ENCODE data around the gene BCAS3. TPM values are rescaled to one million over a fixed set of nuclear protein-coding genes. Genes with fewer than 3 reads are reported as not detected.

BCAS3 gene
- total and polyA plus RNA-seq, 12 donors, result 6.1 to 21.8 (median 17.2) TPM

DNA sequence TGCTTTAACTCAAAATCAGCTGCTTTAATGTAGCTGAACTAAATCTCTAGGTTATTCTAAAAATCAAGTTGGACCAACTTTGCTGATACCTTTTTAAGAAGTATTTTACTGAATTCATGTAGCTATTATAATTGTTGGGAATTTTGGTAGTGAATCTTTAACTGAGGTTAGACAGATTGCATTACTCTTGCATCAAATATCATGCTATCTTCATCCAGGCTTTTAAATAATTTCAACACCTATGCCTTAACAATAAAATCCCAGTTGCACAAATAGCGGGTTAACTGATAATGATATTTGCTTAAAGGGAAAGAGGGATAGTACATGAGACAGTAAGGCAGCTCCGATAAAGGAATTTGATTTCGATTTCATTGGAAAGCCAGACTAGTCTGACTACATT, 480.7 kb downstream of the BCAS3 start:
- DNase-seq (no peak), ATAC-seq (no peak)
- peak overlapping the region in 6 of 10 donors; percentile 3 to 53 (median 34) for H3K27ac ChIP-seq
- H3K9me3 ChIP-seq, result no peaks in the 10 kb centered on the region
- intact Hi-C loops (cut with DNase I), result no loop called here
- H3K4me1 ChIP-seq, result peaks cover 0 to 8% (median 0%) of the 10 kb centered on the region in 9 donors
- 73 to 83% methylated on average over 3 of the region's 3 CpGs for whole genome bisulfite sequencing, 2 donors
- no peaks in the 10 kb centered on the region for H3K27me3 ChIP-seq
- H3K4me3 ChIP-seq, result peak overlapping the region in 5 of 10 donors; percentile 26 to 35 (median 31)
- no peaks in the 10 kb centered on the region for H3K36me3 ChIP-seq
- no peak for TF ChIP-seq CTCF (IDR thresholded peaks at IDR 0.05)

- no peak for TF ChIP-seq CTCF (IDR thresholded peaks at IDR 0.05)
- H3K4me1 ChIP-seq, result peaks cover 0 to 8% (median 0%) of the 10 kb centered on the region in 9 donors
- no peak for DNase-seq
- 86 to 91% methylated on average over 1 of the region's 1 CpG for WGBS, 2 donors
- H3K9me3 ChIP-seq, result peaks cover 0 to 3% (median 0%) of the 10 kb centered on the region in 11 donors
- H3K4me3 ChIP-seq, result no peak overlapping the region
- H3K36me3 ChIP-seq, result no peaks in the 10 kb centered on the region
- H3K27me3 ChIP-seq, result no peaks in the 10 kb centered on the region
- no peak for ATAC-seq
- intact Hi-C loops (cut with DNase I), result no loop called here
- peak overlapping the region in 6 of 10 donors; percentile 2 to 53 (median 24) for H3K27ac ChIP-seq
Measured at GRCh38 chr17:61159221-61159814, 481.7 kb downstream of the BCAS3 start.

DNA sequence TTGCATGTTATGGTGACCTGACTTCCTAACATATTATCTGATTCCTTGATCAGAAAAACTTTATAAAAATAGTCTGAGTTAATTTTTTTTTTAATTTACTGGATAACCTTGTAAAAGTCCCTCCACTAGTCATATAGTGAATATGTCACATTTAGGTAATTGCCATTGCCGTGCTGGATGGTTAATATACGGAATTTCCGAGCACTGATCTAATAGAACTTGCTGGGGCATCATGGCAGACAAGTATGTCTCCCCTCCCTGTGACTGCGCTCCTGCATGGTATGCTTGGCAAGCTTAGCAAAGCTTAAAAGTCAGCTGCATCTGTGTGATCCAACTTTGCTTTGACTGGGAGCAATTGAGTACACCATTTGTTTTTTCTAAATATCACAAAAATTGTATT, 482.6 kb downstream of the BCAS3 start:
- Histone ChIP-seq H3K9me3 (peaks cover 0 to 11% (median 0%) of the 10 kb centered on the region in 11 donors), H3K27me3 (no peaks in the 10 kb centered on the region), H3K4me1 (peaks cover 0 to 8% (median 0%) of the 10 kb centered on the region in 9 donors), H3K36me3 (no peaks in the 10 kb centered on the region), H3K4me3 (no peak overlapping the region), H3K27ac (peak overlapping the region in 1 of 10 donors; percentile 25)
- intact Hi-C loops (cut with DNase I), result no loop called here
- no peak for TF ChIP-seq CTCF (IDR thresholded peaks at IDR 0.05)
- ATAC-seq (no peak), DNase-seq (no peak)
- 92 to 97% methylated on average over 4 of the region's 4 CpGs for WGBS, 2 donors

DNA sequence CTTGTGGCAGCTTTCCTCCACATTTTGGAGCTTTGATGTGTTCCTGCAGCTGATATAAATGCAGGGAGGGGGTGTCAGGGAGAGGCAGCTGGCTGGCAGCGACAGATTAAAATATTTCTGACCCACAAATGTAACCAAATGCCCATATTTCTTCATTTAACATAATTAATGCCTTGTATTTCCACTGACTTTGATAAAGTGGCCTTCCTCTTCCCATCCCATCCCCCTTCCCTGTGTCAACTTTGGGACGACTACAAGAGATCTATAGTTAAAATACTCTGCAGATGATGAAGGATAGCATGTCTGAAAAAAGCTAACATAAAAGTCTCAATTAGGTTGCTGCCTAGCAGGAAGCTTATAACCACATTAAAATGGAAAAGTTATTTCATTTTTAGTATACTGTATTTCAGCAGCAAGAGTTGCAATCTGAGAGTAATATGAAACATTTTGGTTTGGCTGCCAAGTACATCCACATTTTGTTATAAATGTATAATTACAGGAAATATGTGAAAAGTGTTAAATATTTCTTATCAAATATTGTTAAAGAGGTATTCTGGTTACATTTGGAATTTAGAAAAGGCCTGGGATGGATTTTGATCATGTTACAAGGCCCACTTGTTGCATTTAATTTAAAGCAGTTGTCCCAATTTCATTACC, 483.3 kb downstream of the BCAS3 start:
- no peak for TF ChIP-seq CTCF (IDR thresholded peaks at IDR 0.05)
- H3K36me3 ChIP-seq, result no peaks in the 10 kb centered on the region
- intact Hi-C loops (cut with DNase I), result no loop called here
- peaks cover 0 to 11% (median 0%) of the 10 kb centered on the region in 11 donors for H3K9me3 ChIP-seq
- peaks cover 0 to 8% (median 0%) of the 10 kb centered on the region in 9 donors for H3K4me1 ChIP-seq
- 73 to 78% methylated on average over 2 of the region's 2 CpGs for WGBS, 2 donors
- no peaks in the 10 kb centered on the region for H3K27me3 ChIP-seq
- DNase-seq, result no peak
- H3K4me3 ChIP-seq, result no peak overlapping the region
- no peak for ATAC-seq
- peak overlapping the region in 3 of 10 donors; percentile 3 to 25 (median 7) for H3K27ac ChIP-seq

Data from heart right ventricle (tissue), 16 donors.